ENCODE results near the gene C8A.

The C8A gene

DNA sequence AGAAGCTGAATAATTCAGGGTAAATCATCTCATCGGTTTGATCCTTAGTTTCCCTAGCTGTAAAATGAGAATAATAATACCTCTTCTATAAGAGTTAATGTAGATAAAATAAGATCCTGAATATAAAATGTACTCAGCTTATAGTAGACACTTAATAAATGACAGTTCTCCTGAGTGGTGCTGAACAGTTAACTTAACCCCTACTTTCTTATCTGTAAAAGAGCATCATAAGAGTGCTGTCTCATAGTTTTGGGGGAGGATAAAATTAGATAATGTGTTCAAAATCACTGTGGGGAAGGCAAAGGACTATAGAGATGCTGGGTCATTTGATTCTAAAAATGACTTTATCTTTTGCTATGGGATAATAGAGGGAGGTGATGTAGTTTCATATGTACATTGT is 593 bp downstream of the C8A start:
- in situ Hi-C loops (cut with HindIII; ENCODE audit: low sequenced_read_pairs) = no loop called here
- TF ChIP-seq, protein P1, sequence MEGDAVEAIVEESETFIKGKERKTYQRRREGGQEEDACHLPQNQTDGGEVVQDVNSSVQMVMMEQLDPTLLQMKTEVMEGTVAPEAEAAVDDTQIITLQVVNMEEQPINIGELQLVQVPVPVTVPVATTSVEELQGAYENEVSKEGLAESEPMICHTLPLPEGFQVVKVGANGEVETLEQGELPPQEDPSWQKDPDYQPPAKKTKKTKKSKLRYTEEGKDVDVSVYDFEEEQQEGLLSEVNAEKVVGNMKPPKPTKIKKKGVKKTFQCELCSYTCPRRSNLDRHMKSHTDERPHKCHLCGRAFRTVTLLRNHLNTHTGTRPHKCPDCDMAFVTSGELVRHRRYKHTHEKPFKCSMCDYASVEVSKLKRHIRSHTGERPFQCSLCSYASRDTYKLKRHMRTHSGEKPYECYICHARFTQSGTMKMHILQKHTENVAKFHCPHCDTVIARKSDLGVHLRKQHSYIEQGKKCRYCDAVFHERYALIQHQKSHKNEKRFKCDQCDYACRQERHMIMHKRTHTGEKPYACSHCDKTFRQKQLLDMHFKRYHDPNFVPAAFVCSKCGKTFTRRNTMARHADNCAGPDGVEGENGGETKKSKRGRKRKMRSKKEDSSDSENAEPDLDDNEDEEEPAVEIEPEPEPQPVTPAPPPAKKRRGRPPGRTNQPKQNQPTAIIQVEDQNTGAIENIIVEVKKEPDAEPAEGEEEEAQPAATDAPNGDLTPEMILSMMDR (IDR thresholded peaks at IDR 0.05; ENCODE audit: low read depth, low read length, missing control alignments) = no peak
- no peak for DNase-seq (ENCODE audit: low read depth)
- H3K4me3 ChIP-seq (ENCODE audit: low read depth, low read length) = no peak overlapping the region

DNA sequence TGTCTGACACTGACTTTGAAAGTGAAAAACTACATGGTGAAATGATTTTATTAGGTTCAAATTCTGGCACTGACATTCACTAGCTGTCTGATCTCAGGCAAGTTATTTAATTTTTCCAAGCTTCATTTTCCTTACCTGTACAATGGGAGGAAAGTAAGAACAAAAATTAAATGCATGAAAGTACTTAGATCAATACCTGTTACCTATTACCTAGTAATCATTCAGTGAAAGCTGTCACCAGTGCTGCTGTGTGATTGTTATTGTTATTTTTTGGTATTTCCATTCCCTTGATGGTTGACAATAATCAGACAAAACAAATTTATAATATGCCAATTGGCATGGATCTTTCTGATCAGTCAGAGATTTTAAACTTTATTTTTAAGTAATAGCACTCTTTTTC is 1.6 kb downstream of the C8A start:
- in situ Hi-C loops (cut with HindIII; ENCODE audit: low sequenced_read_pairs) = no loop called here
- TF ChIP-seq, protein P1 (IDR thresholded peaks at IDR 0.05; ENCODE audit: low read depth, low read length, missing control alignments) = no peak
- DNase-seq (ENCODE audit: low read depth) = no peak

GRCh38 chr1:56859287-56859686 is 4.7 kb downstream of the C8A start:
- no peak for DNase-seq (ENCODE audit: low read depth)
- in situ Hi-C loops (cut with HindIII; ENCODE audit: low sequenced_read_pairs) = no loop called here
- no peak overlapping the region for H3K4me3 ChIP-seq (ENCODE audit: low read depth, low read length)
- TF ChIP-seq, protein P1 (IDR thresholded peaks at IDR 0.05; ENCODE audit: low read depth, low read length, missing control alignments) = no peak

More for the DNA sequence above, 1.6 kb downstream of the C8A start:
- H3K4me3 ChIP-seq (ENCODE audit: low read depth, low read length) = no peak overlapping the region

DNA sequence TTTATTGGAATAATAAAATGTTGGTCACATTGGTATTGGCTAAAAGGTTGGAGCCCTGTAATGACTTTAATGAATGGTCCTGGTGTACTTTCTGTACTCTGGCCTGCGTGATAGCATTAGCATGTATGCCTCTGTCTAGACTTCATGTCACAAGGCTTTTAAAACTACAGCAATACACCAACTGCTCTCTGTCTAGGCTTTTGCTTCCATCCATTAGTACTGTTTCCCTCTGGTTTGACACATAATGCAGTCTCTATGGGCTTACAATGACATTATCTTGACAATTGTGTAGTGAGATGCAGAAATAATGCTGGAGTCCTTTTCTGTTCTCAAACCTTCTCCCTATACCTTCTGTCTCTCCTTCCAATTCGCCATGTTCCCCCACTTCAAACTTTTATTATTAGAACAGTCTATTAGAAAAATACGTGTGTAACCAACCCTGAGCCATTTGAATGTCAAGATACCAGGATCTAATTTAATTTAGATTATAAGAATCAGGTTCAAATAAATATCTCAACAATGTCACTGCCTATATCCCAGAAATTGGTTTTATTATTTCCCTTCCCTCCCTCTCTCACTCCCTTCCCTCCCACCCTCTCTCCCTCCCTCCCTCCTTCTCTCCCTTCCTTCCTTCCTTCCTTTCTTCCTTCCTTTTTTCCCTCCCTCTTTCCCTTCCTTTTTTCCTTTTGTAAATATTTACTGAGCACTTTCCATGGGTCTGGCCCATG is 8.8 kb downstream of the C8A start:
- in situ Hi-C loops (cut with HindIII; ENCODE audit: low sequenced_read_pairs) = no loop called here
- H3K4me3 ChIP-seq (ENCODE audit: low read depth, low read length) = no peak overlapping the region
- DNase-seq (ENCODE audit: low read depth) = no peak
- TF ChIP-seq, protein P1 (IDR thresholded peaks at IDR 0.05; ENCODE audit: low read depth, low read length, missing control alignments) = no peak

- TF ChIP-seq, protein P1 (IDR thresholded peaks at IDR 0.05; ENCODE audit: low read depth, low read length, missing control alignments) = no peak
- H3K4me3 ChIP-seq (ENCODE audit: low read depth, low read length) = no peak overlapping the region
- in situ Hi-C loops (cut with HindIII; ENCODE audit: low sequenced_read_pairs) = no loop called here
- DNase-seq (ENCODE audit: low read depth) = no peak
Measured at GRCh38 chr1:56864430-56864829, 9.8 kb downstream of the C8A start.

DNA sequence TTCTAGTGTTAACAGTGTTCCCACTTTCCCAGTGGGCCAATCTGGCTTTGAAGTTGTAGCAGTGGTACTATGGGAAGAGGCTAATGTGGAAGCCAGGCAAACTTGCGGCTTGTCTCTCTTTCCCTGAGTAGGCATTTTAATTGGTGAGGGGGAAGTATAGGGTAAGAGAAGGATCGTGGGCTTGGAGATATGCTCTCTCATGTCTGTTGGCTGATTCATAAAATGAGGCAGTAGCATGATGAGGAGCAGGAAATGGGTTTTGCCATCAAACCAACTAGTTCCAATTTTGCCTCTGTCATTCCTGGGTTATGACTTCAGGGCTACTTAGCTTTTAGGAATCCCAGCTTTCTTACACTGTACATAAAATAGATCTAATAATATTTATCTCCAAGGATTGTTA is 12.1 kb downstream of the C8A start:
- DNase-seq (ENCODE audit: low read depth) = no peak
- H3K4me3 ChIP-seq (ENCODE audit: low read depth, low read length) = no peak overlapping the region
- in situ Hi-C loops (cut with HindIII; ENCODE audit: low sequenced_read_pairs) = no loop called here
- TF ChIP-seq, protein P1 (IDR thresholded peaks at IDR 0.05; ENCODE audit: low read depth, low read length, missing control alignments) = no peak
